IMR-90 (cell line): Measurements from ENCODE around the gene DTX1. TPM values are rescaled to one million over a fixed set of nuclear protein-coding genes. Genes with fewer than 3 reads are reported as not detected.

Source experiments
- ATAC-seq: fragments of 200-7000 bp; cut with Tn5 transposase; 2 replicates; pipeline ENCODE4 v1.9.1; 2020; ENCODE audit warnings: low read depth, mild to moderate bottlenecking, moderate library complexity
- BruUV-seq: library from RNA; stranded (reverse); fragments of 400-500 nt; replicated peaks from 2 replicates; lab custom pipeline; 2021; lab: Mats Ljungman, UMichigan
- CTCF ChIA-PET: fragments of 300-600 bp; formaldehyde crosslinking; extraction: SDS; loops from one replicate; lab custom pipeline; 2021; ENCODE audit warnings: antibody characterized with exemption; lab: Yijun Ruan, JAX
- POLR2A ChIA-PET: fragments of 300-600 bp; sonication (Branson Sonifier 250); formaldehyde crosslinking; loops from one replicate; lab custom pipeline; 2022; ENCODE audit warnings: antibody characterized with exemption; ENCODE audit not compliant: unreplicated experiment; lab: Charles Lee
- DNase-seq: peaks from one replicate; pipeline ENCODE4 v3.0.0; 2013
- H2AFZ ChIP-seq: replicated peaks from 2 replicates; pipeline ENCODE3; 2013; ENCODE audit warnings: low read length, mild to moderate bottlenecking; ENCODE audit not compliant: poor library complexity
- H2AK5ac ChIP-seq: 2 replicates; pipeline ENCODE4 v1.6.1; 2013; ENCODE audit warnings: low read depth, low read length, inconsistent platforms
- H2AK9ac ChIP-seq: replicated peaks from 2 replicates; pipeline ENCODE3; 2013; ENCODE audit warnings: mild to moderate bottlenecking, low read depth, low read length, moderate library complexity; ENCODE audit not compliant: poor library complexity
- H2BK120ac ChIP-seq: 2 replicates; pipeline ENCODE4 v1.6.1; 2013; ENCODE audit warnings: low read depth, low read length, inconsistent platforms
- H2BK15ac ChIP-seq: 3 replicates; pipeline ENCODE4 v1.6.1; 2013; ENCODE audit warnings: low read depth, low read length, inconsistent platforms
- H2BK20ac ChIP-seq: 2 replicates; pipeline ENCODE4 v1.6.1; 2013; ENCODE audit warnings: low read depth, mild to moderate bottlenecking, inconsistent platforms, low read length, moderate library complexity
- H2BK5ac ChIP-seq: 2 replicates; pipeline ENCODE4 v1.6.1; 2013; ENCODE audit warnings: mild to moderate bottlenecking, low read depth, low read length, inconsistent platforms; ENCODE audit not compliant: poor library complexity, severe bottlenecking
- H3K14ac ChIP-seq: replicated peaks from 2 replicates; pipeline ENCODE4 v1.6.1; 2013; ENCODE audit warnings: low read depth, low read length, inconsistent platforms
- H3K18ac ChIP-seq: 2 replicates; pipeline ENCODE4 v1.6.1; 2013; ENCODE audit warnings: low read depth, low read length, control low read depth
- H3K23ac ChIP-seq: 2 replicates; pipeline ENCODE4 v1.6.1; 2013; ENCODE audit warnings: low read depth, low read length, inconsistent platforms
- H3K27ac ChIP-seq: 2 replicates; pipeline ENCODE4 v1.5.1; 2013; ENCODE audit warnings: mild to moderate bottlenecking, control low read depth, low read length; ENCODE audit not compliant: insufficient read depth
- H3K27me3 ChIP-seq: 2 replicates; pipeline ENCODE4 v1.6.1; 2013; ENCODE audit warnings: low read length; ENCODE audit not compliant: control insufficient read depth, insufficient read depth
- H3K36me3 ChIP-seq: 2 replicates; pipeline ENCODE4 v1.6.1; 2013; ENCODE audit warnings: low read length, mixed read lengths; ENCODE audit not compliant: control insufficient read depth, insufficient read depth
- H3K4ac ChIP-seq: 2 replicates; pipeline ENCODE4 v1.6.1; 2013; ENCODE audit warnings: low read depth, low read length, inconsistent platforms
- H3K4me1 ChIP-seq: 2 replicates; pipeline ENCODE4 v1.6.1; 2013; ENCODE audit warnings: low read length, mixed read lengths; ENCODE audit not compliant: control insufficient read depth, insufficient read depth
- H3K4me2 ChIP-seq: 2 replicates; pipeline ENCODE4 v1.6.1; 2013; ENCODE audit warnings: low read depth, mild to moderate bottlenecking, control low read depth, low read length, moderate library complexity
- H3K4me3 ChIP-seq: 2 replicates; pipeline ENCODE4 v1.5.1; 2013; ENCODE audit warnings: low read depth, mild to moderate bottlenecking, control low read depth, low read length, moderate library complexity; ENCODE audit not compliant: insufficient read depth
- H3K56ac ChIP-seq: 2 replicates; pipeline ENCODE4 v1.6.1; 2013; ENCODE audit warnings: low read length, inconsistent platforms; ENCODE audit not compliant: insufficient read depth; ENCODE audit errors: extremely low read depth
- H3K79me1 ChIP-seq, 2 experiments: 2 replicates each; pipeline ENCODE4 v1.6.1; 2013; ENCODE audit warnings: low read length in 2 of 2, inconsistent platforms in 1 of 2, low read depth in 1 of 2
- H3K9ac ChIP-seq: 2 replicates; pipeline ENCODE4 v1.6.1; 2013; ENCODE audit warnings: low read depth, low read length, control low read depth
- H3K9me1 ChIP-seq: 2 replicates; pipeline ENCODE4 v1.6.1; 2013; ENCODE audit warnings: low read length, inconsistent platforms; ENCODE audit not compliant: insufficient read depth
- H3K9me3 ChIP-seq: 2 replicates; pipeline ENCODE4 v1.6.1; 2013; ENCODE audit warnings: low read length; ENCODE audit not compliant: control insufficient read depth, insufficient read depth
- H4K20me1 ChIP-seq: 2 replicates; pipeline ENCODE4 v1.6.1; 2013; ENCODE audit warnings: low read length, inconsistent platforms; ENCODE audit not compliant: insufficient read depth
- H4K5ac ChIP-seq: 2 replicates; pipeline ENCODE4 v1.6.1; 2013; ENCODE audit warnings: mild to moderate bottlenecking, low read depth, low read length, control low read depth
- H4K8ac ChIP-seq, 2 experiments: 2 replicates each; pipeline ENCODE4 v1.6.1; 2013; ENCODE audit warnings: low read depth in 2 of 2, low read length in 2 of 2, control low read depth in 1 of 2, inconsistent platforms in 1 of 2
- H4K91ac ChIP-seq: 2 replicates; pipeline ENCODE4 v1.6.1; 2013; ENCODE audit warnings: low read depth, low read length, inconsistent platforms; ENCODE audit not compliant: insufficient read depth
- BHLHE40 ChIP-seq: fragments of 150-350 bp; IDR thresholded peaks from 2 replicates; pipeline ENCODE4 v1.6.1; 2016; ENCODE audit warnings: mild to moderate bottlenecking, low read depth, low read length
- CEBPB ChIP-seq: IDR thresholded peaks from 2 replicates; pipeline ENCODE4 v1.6.1; 2012; ENCODE audit warnings: low read depth, low read length, improper control_type of control experiment
- CHD1 ChIP-seq: IDR thresholded peaks from 2 replicates; pipeline ENCODE4 v1.6.1; 2012; ENCODE audit warnings: low read depth, low read length, improper control_type of control experiment
- FOS ChIP-seq: fragments of 150-350 bp; IDR thresholded peaks from 2 replicates; pipeline ENCODE4 v1.6.1; 2016; ENCODE audit warnings: low read depth, low read length
- MXI1 ChIP-seq: IDR thresholded peaks from 2 replicates; pipeline ENCODE4 v1.6.1; 2012; ENCODE audit warnings: low read depth, mild to moderate bottlenecking, low read length, moderate library complexity, borderline replicate concordance
- NFE2L2 ChIP-seq: fragments of 150-350 bp; IDR thresholded peaks from 2 replicates; pipeline ENCODE4 v1.6.1; 2016; ENCODE audit warnings: low read depth, mild to moderate bottlenecking, low read length
- RCOR1 ChIP-seq: IDR thresholded peaks from 2 replicates; pipeline ENCODE4 v1.6.1; 2012; ENCODE audit warnings: mild to moderate bottlenecking, low read length, improper control_type of control experiment; ENCODE audit not compliant: insufficient replicate concordance
- RFX5 ChIP-seq: IDR thresholded peaks from 2 replicates; pipeline ENCODE4 v1.8.0; 2012; ENCODE audit warnings: low read depth, mild to moderate bottlenecking, low read length, moderate library complexity
- WGBS, 2 experiments: methylation state at CpG; one replicate each; pipeline versions ENCODE4 v1.1.5 to v1.1.7; 2013; ENCODE audit warnings: missing lambda C conversion rate in 2 of 2; ENCODE audit not compliant: insufficient read length in 1 of 2; ENCODE audit errors: extremely low coverage in 2 of 2; 5-methylcytosine and 5-hydroxymethylcytosine counted together
- dilution Hi-C: fragments of 300-500 bp; cut with HindIII; formaldehyde crosslinking; loops from one replicate; pipeline ENCODE4 v1.14.3; 2018; ENCODE audit warnings: low sequenced_read_pairs; ENCODE audit not compliant: unreplicated experiment
- in situ Hi-C: fragments of 300-500 bp; cut with MboI; formaldehyde crosslinking; loops from 3 replicates; pipeline ENCODE4 v1.14.3; 2019; ENCODE audit warnings: low sequenced_read_pairs, inconsistent platforms, mixed read lengths
- intact Hi-C: fragments of 100-400 bp; cut with micrococcal nuclease; formaldehyde crosslinking; loops from 2 replicates; pipeline ENCODE4 v1.10.0; 2022
- polyA plus RNA-seq, 3 experiments: library from polyadenylated mRNA; depleted of rRNA; stranded (reverse); fragments of >200 nt; gene quantifications; 2 replicates each; pipeline ENCODE4 v1.2.3, GENCODE V29; 2012; ENCODE audit warnings: low replicate concordance in 1 of 3
- total RNA-seq: library from RNA; depleted of rRNA; stranded (reverse); fragments of >200 nt; gene quantifications from 2 replicates; pipeline ENCODE4 v1.2.3, GENCODE V29; 2012
- TF ChIP-seq, protein P1 (sequence below): fragments of 150-350 bp; IDR thresholded peaks from 2 replicates; pipeline ENCODE4 v1.6.1; 2017; ENCODE audit warnings: mild to moderate bottlenecking, antibody characterized with exemption, low read length, low read depth

The DTX1 gene
- total and polyA plus RNA-seq, 2 of the 4 experiments (the other 2 are of a cell fraction) = not detected

- H4K20me1 ChIP-seq = no peaks in the 10 kb centered on the region
- 14% methylated on average over 1 of the region's 1 CpG; no CpG with 5 or more reads in 1 of the 2 experiments for WGBS, 2 experiments
- in situ Hi-C loops (no loop called here), dilution Hi-C loops (no loop called here), intact Hi-C loops (no loop called here)
- H3K9ac ChIP-seq = no peak overlapping the region
- no peak overlapping the region for H3K4ac ChIP-seq
- H3K9me3 ChIP-seq = no peaks in the 10 kb centered on the region
- no peak overlapping the region for H2BK20ac ChIP-seq
- no peaks in the 10 kb centered on the region for H3K4me1 ChIP-seq
- H3K14ac ChIP-seq = no peak overlapping the region
- no peak overlapping the region for H3K4me3 ChIP-seq
- H3K4me2 ChIP-seq = no peak overlapping the region
- H3K23ac ChIP-seq = no peak overlapping the region
- H3K27ac ChIP-seq = no peak overlapping the region
- H4K5ac ChIP-seq = no peak overlapping the region
- no peaks in the 10 kb centered on the region for H3K36me3 ChIP-seq
- no peak overlapping the region for H2BK5ac ChIP-seq
- H3K79me1 ChIP-seq = no peaks in the 10 kb centered on the region
- no peaks in the 10 kb centered on the region for H3K9me1 ChIP-seq
- TF ChIP-seq, protein P1, sequence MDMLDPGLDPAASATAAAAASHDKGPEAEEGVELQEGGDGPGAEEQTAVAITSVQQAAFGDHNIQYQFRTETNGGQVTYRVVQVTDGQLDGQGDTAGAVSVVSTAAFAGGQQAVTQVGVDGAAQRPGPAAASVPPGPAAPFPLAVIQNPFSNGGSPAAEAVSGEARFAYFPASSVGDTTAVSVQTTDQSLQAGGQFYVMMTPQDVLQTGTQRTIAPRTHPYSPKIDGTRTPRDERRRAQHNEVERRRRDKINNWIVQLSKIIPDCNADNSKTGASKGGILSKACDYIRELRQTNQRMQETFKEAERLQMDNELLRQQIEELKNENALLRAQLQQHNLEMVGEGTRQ = no peak
- TF ChIP-seq RFX5 (no peak), RCOR1 (no peak), NFE2L2 (no peak), MXI1 (no peak), CHD1 (no peak), BHLHE40 (no peak), CEBPB (no peak), FOS (no peak)
- no peak overlapping the region for H2BK120ac ChIP-seq
- no peak overlapping the region for H2AK5ac ChIP-seq
- ATAC-seq = no peak
- H4K91ac ChIP-seq = no peak overlapping the region
- ChIA-PET POLR2A (no interaction called here), CTCF (no interaction called here)
- peaks cover 5% of the 10 kb centered on the region; the same call in 1 of the 2 replicates for H3K27me3 ChIP-seq
- no peak for DNase-seq
- H2BK15ac ChIP-seq = no peak overlapping the region
- no peak overlapping the region for H2AFZ ChIP-seq
- no peak overlapping the region for H2AK9ac ChIP-seq
- no peak overlapping the region for H3K56ac ChIP-seq
- H4K8ac ChIP-seq = no peak overlapping the region
- no TSS peak for BruUV-seq
- no peak overlapping the region for H3K18ac ChIP-seq
These were observed 49.8 kb downstream of the DTX1 start for GRCh38 chr12:113106361-113106760.
